Measurements from ENCODE around the gene SDK1.

The SDK1 gene

GRCh38 chr7:3968234-3968633 is 667.2 kb downstream of the SDK1 start:
- no peak for DNase-seq

GRCh38 chr7:3969286-3969685 is 668.2 kb downstream of the SDK1 start:
- no peak for DNase-seq

- no peak for DNase-seq
Observed at GRCh38 chr7:3971323-3971722, 670.3 kb downstream of the SDK1 start.

- no peak for DNase-seq
Observed at GRCh38 chr7:3973264-3973663, 672.2 kb downstream of the SDK1 start.

GRCh38 chr7:3974329-3974728 is 673.3 kb downstream of the SDK1 start:
- DNase-seq: no peak

DNA sequence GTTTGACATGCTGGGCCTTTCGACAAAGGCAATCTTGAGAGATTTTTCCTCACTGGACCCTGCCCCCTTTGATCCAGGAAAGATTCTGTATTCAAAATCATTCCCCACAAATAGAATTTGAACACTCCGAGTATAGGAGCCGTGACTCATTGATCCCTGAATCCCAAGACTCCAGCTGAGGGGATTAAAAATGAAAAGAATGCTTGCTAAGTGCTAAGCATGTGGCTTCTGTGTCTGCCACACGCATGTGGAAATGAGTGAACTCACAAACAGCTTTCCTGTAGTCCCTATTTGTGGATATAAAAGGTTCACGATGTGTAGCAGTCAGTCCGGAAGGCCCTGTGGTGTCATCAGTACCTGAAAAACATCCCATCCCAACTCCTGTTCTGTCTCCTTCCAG is 674.3 kb downstream of the SDK1 start:
- no peak for DNase-seq

DNA sequence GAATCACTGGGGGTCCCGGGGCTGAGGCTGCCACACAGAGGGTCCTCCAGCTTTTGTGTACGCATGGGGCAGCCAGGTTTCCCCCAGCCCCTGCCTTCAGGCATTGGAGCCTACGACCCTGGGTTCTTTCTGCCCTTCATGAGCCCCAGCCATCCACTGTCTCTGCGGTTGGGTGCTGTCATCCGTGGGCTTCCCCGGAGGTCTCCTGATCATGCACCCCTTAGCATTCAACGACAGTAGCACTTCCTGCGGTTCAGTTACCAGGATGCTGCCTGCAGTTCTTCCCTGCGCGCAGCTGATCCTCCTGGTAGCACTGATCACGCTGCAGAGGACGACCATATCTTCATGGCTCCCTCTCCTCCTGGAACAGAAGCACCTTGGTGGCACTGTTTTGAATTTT is 676.3 kb downstream of the SDK1 start:
- DNase-seq: no peak

- DNase-seq: no peak
Observed at GRCh38 chr7:3978839-3979238, 677.8 kb downstream of the SDK1 start.

DNA sequence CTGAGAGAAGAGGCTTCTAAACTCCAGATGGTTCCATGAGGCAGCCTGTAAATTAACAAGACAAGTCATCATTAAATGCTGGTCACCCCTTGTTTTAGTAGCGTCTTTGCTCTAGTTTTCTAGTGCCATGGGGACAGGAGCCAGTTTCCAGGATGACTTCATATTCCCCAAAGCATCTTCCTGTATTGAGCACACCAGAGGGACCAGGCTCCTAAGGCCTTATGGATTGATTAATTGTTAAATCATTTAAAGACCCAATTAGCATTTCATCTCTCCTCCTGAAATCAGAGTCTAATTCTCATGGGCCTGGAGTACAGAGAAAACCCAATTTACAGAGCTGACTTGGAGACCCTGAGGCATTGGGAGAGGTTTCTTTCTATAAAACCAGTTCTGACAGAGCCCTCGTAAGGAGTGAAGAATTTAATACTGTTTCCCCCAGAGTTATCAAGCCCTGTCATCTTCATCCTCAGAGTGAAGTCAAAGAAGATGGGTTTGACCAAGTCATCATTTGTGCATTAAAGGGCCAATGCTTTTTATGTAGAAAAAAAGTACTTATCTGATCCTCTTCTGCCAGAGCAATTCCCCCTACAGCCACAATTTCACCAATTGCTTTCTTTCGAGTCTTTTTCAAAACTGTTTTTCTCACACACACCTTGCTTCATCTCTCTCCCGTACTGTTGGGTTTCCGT is 678.7 kb downstream of the SDK1 start:
- DNase-seq: no peak

DNA sequence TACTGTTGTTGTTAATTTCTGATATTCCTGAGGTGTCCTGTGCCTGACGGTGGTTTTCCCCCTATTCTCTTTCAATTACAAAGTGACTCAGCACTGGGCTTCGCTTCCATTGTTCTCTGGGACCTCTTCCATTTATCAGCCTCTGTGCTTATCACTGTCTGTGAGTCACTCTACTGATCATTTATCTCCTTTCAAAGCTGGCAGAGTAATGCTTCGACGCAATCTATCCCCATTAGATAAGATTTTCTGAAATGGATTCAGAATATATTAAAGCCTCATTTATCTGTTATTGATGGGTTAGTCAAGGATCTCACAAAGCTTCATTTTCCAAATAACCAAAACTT is 679.2 kb downstream of the SDK1 start:
- no peak for DNase-seq

- no peak for DNase-seq
Observed at GRCh38 chr7:3981281-3981680, 680.2 kb downstream of the SDK1 start.

GRCh38 chr7:3984456-3984855 is 683.4 kb downstream of the SDK1 start:
- DNase-seq: no peak

GRCh38 chr7:3986927-3987326 is 685.9 kb downstream of the SDK1 start:
- DNase-seq: no peak

GRCh38 chr7:3987426-3987927 is 686.4 kb downstream of the SDK1 start:
- DNase-seq: no peak

GRCh38 chr7:3989723-3990122 is 688.7 kb downstream of the SDK1 start:
- DNase-seq: no peak

GRCh38 chr7:3991731-3992231 is 690.7 kb downstream of the SDK1 start:
- DNase-seq: no peak

DNA sequence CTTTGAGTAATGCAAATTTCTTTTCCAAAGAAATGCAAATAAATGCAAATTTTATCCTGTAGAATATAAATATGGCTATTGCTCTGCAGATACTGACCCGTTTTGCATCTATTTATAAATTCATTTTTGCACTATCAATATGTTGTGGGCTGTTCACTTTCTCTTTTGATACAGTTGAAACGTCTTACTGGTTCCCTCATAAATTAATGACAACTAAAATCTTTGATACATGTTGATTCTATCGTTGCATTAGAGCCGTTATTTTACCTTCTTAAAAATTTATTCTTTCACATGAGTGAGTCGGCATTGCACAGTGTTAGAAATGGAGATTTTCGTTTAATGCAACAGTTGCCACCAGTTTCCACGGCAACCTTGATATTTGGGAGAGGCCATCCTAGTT is 691.8 kb downstream of the SDK1 start:
- no peak for DNase-seq

GRCh38 chr7:3994764-3995163 is 693.7 kb downstream of the SDK1 start:
- no peak for DNase-seq

GRCh38 chr7:3995187-3995586 is 694.1 kb downstream of the SDK1 start:
- DNase-seq: no peak

DNA sequence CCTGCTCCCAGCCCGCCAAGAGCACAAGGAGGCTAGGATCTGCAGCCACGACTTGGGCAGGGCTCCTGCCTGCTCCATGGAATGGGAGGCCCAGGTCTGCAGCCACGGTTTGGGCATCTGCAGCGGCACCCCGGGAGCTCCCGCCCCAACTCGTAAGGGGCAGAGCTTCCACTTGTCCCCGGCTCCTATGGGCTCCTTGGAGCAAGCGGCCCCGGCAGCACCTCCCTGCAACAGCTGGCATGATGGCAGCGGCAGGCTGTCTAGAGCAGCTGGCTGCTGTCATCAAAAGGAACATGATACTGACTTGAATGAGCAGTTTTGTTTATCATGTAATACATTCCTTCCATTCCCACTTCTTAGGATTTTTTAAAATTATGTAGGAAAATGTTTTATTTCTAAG is 697.0 kb downstream of the SDK1 start:
- DNase-seq: no peak

- no peak for DNase-seq
Observed at GRCh38 chr7:4000139-4000538, 699.1 kb downstream of the SDK1 start.

- DNase-seq: no peak
Observed at GRCh38 chr7:4000934-4001333, 699.9 kb downstream of the SDK1 start.

DNA sequence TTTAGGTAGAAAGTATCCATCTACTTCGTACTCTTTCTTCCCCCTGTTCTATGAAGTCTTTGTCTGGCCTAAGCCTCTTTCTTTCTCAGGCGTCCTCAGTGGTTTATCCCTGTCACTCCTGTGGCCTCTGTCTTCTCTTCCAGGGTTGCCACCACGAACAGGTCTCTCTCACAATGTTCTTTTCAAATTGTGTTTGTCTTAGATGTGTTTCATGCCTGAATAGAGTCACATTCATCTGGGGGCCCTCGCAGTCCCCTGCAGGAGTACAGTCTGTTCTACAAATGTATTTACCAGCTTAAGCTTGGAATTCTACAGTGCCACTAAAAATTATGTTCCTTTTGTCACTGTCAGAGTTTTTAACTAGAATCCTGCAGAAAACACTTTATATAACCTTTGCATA is 700.7 kb downstream of the SDK1 start:
- DNase-seq: no peak

- DNase-seq: no peak
Observed at GRCh38 chr7:4003503-4003902, 702.5 kb downstream of the SDK1 start.

GRCh38 chr7:4006687-4007086 is 705.6 kb downstream of the SDK1 start:
- DNase-seq: no peak

Measured in AML-193 (cell line).